Thyroid gland (tissue), 4 donors: ENCODE results near the gene PURB. TPM values are rescaled to one million over a fixed set of nuclear protein-coding genes. Genes with fewer than 3 reads are reported as not detected.

Experiments
- DNase-seq, 2 donors: peaks; one replicate each; pipeline ENCODE4 v3.0.0-alpha.2; 2019
- H3K27ac ChIP-seq, 3 donors: fragments of 200-600 bp; sonication (generic); 1 replicate in 2 of 3; 2 replicates in 1 of 3; pipeline ENCODE4 v1.5.1; 2016 to 2019; ENCODE audit warnings: mild to moderate bottlenecking in 1 of 3, moderate library complexity in 1 of 3
- H3K27me3 ChIP-seq: fragments of 200-600 bp; sonication (generic); one replicate; pipeline ENCODE4 v1.5.1; 2019
- H3K36me3 ChIP-seq, 2 donors: fragments of 200-600 bp; sonication (generic); one replicate each; pipeline ENCODE4 v1.5.1; 2016 to 2019
- H3K4me1 ChIP-seq, 2 donors: fragments of 200-600 bp; sonication (generic); one replicate each; pipeline ENCODE4 v1.5.1; 2017 to 2019
- H3K4me3 ChIP-seq, 3 donors: fragments of 200-600 bp; sonication (generic); replicated peaks in 1 of 3; 1 replicate in 2 of 3; 2 replicates in 1 of 3; pipeline ENCODE4 v1.5.1; 2016; ENCODE audit warnings: mild to moderate bottlenecking in 1 of 3
- H3K9me3 ChIP-seq: fragments of 200-600 bp; sonication (generic); one replicate; pipeline ENCODE4 v1.5.1; 2017
- CTCF ChIP-seq, 6 experiments: fragments of 200-600 bp in 3 of 6; fragments of 450-650 bp in 3 of 6; sonication (generic) in 3 of 6; IDR thresholded peaks; one replicate each; pipeline ENCODE4 v1.5.1; 2016 to 2019; ENCODE audit warnings: antibody characterized with exemption in 6 of 6, mild to moderate bottlenecking in 2 of 6, inconsistent platforms in 1 of 6, moderate library complexity in 1 of 6
- POLR2A ChIP-seq, 2 donors: fragments of 450-650 bp; IDR thresholded peaks; one replicate each; pipeline ENCODE4 v1.6.1; 2017; ENCODE audit warnings: antibody characterized with exemption in 2 of 2, mild to moderate bottlenecking in 2 of 2, moderate library complexity in 1 of 2
- WGBS, 2 donors: methylation state at CpG; one replicate each; pipeline ENCODE4 v1.1.5; 2017; 5-methylcytosine and 5-hydroxymethylcytosine counted together
- intact Hi-C: fragments of 100-400 bp; cut with DNase I; formaldehyde crosslinking; loops from one replicate; pipeline ENCODE4 v1.15.1; 2023
- total RNA-seq, 4 donors: library from RNA; depleted of rRNA; stranded (reverse); fragments of >200 nt; gene quantifications; one replicate each; pipeline ENCODE4 v1.2.3, GENCODE V29; 2016

PURB gene
- total RNA-seq, 4 donors from 2014 or later = 25.6 to 47.4 (median 31.5) TPM

- intact Hi-C loops = loop anchor here (5.0 to 10.0 kb wide), 3 partner anchors 64 to 334 kb away; no protein-coding TSS in a partner anchor
- H3K4me1 ChIP-seq = peaks cover 0 to 12% of the 10 kb centered on the region in 2 donors
- 36 to 50% methylated on average over 11 to 13 of the region's 14 CpGs for WGBS, 2 donors
- no peaks in the 10 kb centered on the region for H3K9me3 ChIP-seq
- no peaks in the 10 kb centered on the region for H3K36me3 ChIP-seq
- H3K27me3 ChIP-seq = no peaks in the 10 kb centered on the region
- TF ChIP-seq CTCF (IDR thresholded peaks at IDR 0.05) = peak; percentile 60 to 85 (median 74)
- no peak for TF ChIP-seq POLR2A (IDR thresholded peaks at IDR 0.05)
- DNase-seq = peak; percentile 89 to 93
- no peak overlapping the region for H3K27ac ChIP-seq
- no peak overlapping the region for H3K4me3 ChIP-seq
Measured at GRCh38 chr7:44921607-44922350, 36.4 kb upstream of the PURB start.

GRCh38 chr7:44920119-44920518 is 34.8 kb upstream of the PURB start:
- 71 to 78% methylated on average over 3 of the region's 3 CpGs for WGBS, 2 donors
- H3K4me1 ChIP-seq = peaks cover 0 to 14% of the 10 kb centered on the region in 2 donors
- DNase-seq = no peak
- no peak overlapping the region for H3K27ac ChIP-seq
- H3K4me3 ChIP-seq = no peak overlapping the region
- H3K9me3 ChIP-seq = no peaks in the 10 kb centered on the region
- no peak for TF ChIP-seq POLR2A (IDR thresholded peaks at IDR 0.05)
- no peak for TF ChIP-seq CTCF (IDR thresholded peaks at IDR 0.05)
- intact Hi-C loops = loop anchor here (5.0 to 10.0 kb wide), 3 partner anchors 63 to 333 kb away; no protein-coding TSS in a partner anchor
- no peaks in the 10 kb centered on the region for H3K27me3 ChIP-seq
- no peaks in the 10 kb centered on the region for H3K36me3 ChIP-seq

- TF ChIP-seq POLR2A (IDR thresholded peaks at IDR 0.05) (no peak), CTCF (IDR thresholded peaks at IDR 0.05) (no peak)
- intact Hi-C loops = no loop called here
Measured at GRCh38 chr7:44918029-44918428, 32.7 kb upstream of the PURB start.

GRCh38 chr7:44917465-44917864 is 32.1 kb upstream of the PURB start:
- peaks cover 13 to 32% of the 10 kb centered on the region in 2 donors for H3K4me1 ChIP-seq
- DNase-seq = no peak
- H3K27me3 ChIP-seq = no peaks in the 10 kb centered on the region
- no peak overlapping the region for H3K4me3 ChIP-seq
- intact Hi-C loops = no loop called here
- H3K27ac ChIP-seq = no peak overlapping the region
- H3K36me3 ChIP-seq = no peaks in the 10 kb centered on the region
- no peaks in the 10 kb centered on the region for H3K9me3 ChIP-seq
- no peak for TF ChIP-seq CTCF (IDR thresholded peaks at IDR 0.05)
- no peak for TF ChIP-seq POLR2A (IDR thresholded peaks at IDR 0.05)
- 92% methylated on average over 2 of the region's 2 CpGs for WGBS, 2 donors

More at GRCh38 chr7:44918029-44918428, 32.7 kb upstream of the PURB start:
- no peaks in the 10 kb centered on the region for H3K36me3 ChIP-seq
- DNase-seq = no peak
- no peaks in the 10 kb centered on the region for H3K9me3 ChIP-seq
- H3K27me3 ChIP-seq = no peaks in the 10 kb centered on the region
- peaks cover 7 to 26% of the 10 kb centered on the region in 2 donors for H3K4me1 ChIP-seq
- no peak overlapping the region for H3K27ac ChIP-seq
- no peak overlapping the region for H3K4me3 ChIP-seq

- Histone ChIP-seq H3K4me3 (no peak overlapping the region), H3K27me3 (no peaks in the 10 kb centered on the region), H3K27ac (peak overlapping the region; percentile 0 to 53 (median 26)), H3K4me1 (peaks cover 15 to 37% of the 10 kb centered on the region in 2 donors), H3K36me3 (no peaks in the 10 kb centered on the region), H3K9me3 (no peaks in the 10 kb centered on the region)
- no peak for TF ChIP-seq POLR2A (IDR thresholded peaks at IDR 0.05)
- TF ChIP-seq CTCF (IDR thresholded peaks at IDR 0.05) = no peak
- peak; percentile 77 to 80 for DNase-seq
- WGBS, 2 donors = 43 to 55% methylated on average over 10 of the region's 10 CpGs
- intact Hi-C loops = no loop called here
Measured at GRCh38 chr7:44914992-44915607, 29.8 kb upstream of the PURB start.
